ENCODE results near the gene PDZRN4.

PDZRN4 gene

GRCh38 chr12:41512497-41512896, 324.4 kb downstream of the PDZRN4 start:
- TF ChIP-seq ZNF384 (IDR thresholded peaks at IDR 0.05) (no peak), FOXK2 (IDR thresholded peaks at IDR 0.05) (no peak), TARDBP (IDR thresholded peaks at IDR 0.05) (no peak), HDGF (IDR thresholded peaks at IDR 0.05; ENCODE audit: borderline replicate concordance) (no peak), L3MBTL2 (conservative IDR thresholded peaks at IDR 0.05) (no peak), NFRKB (IDR thresholded peaks at IDR 0.05) (no peak), LEF1 (IDR thresholded peaks at IDR 0.05; ENCODE audit: borderline replicate concordance) (no peak), SP1 (IDR thresholded peaks at IDR 0.05) (no peak)
- ChIA-PET POLR2A (no interaction called here), CTCF (no interaction called here)
- no peak for DNase-seq (ENCODE audit: extremely low spot score)

- POLR2A ChIA-PET = no interaction called here
- TF ChIP-seq FOXM1 (IDR thresholded peaks at IDR 0.05; ENCODE audit: borderline replicate concordance) = no peak
- no peak for TF ChIP-seq ZNF384 (IDR thresholded peaks at IDR 0.05)
- TF ChIP-seq TARDBP (IDR thresholded peaks at IDR 0.05) = no peak
- TF ChIP-seq PKNOX1 (IDR thresholded peaks at IDR 0.05) = no peak
- no peak for TF ChIP-seq SUZ12 (IDR thresholded peaks at IDR 0.05)
- no peak for TF ChIP-seq LEF1 (IDR thresholded peaks at IDR 0.05; ENCODE audit: borderline replicate concordance)
- TF ChIP-seq CTBP1 (IDR thresholded peaks at IDR 0.05; ENCODE audit: borderline replicate concordance) = no peak
- no peak for TF ChIP-seq NFRKB (IDR thresholded peaks at IDR 0.05)
- CTCF ChIA-PET = interaction anchor here (0.7 kb wide), 1 partner anchor 132 kb away, joined by 3 read pairs; no protein-coding TSS in a partner anchor
- DNase-seq (ENCODE audit: extremely low spot score) = no peak
Measured at GRCh38 chr12:41514021-41514777, 326.1 kb downstream of the PDZRN4 start.

- no peak for TF ChIP-seq CTBP1 (IDR thresholded peaks at IDR 0.05; ENCODE audit: borderline replicate concordance)
- no peak for TF ChIP-seq FOXM1 (IDR thresholded peaks at IDR 0.05; ENCODE audit: borderline replicate concordance)
- no peak for TF ChIP-seq ELF4 (IDR thresholded peaks at IDR 0.05)
- TF ChIP-seq BHLHE40 (IDR thresholded peaks at IDR 0.05; ENCODE audit: borderline replicate concordance) = no peak
- no peak for TF ChIP-seq LEF1 (IDR thresholded peaks at IDR 0.05; ENCODE audit: borderline replicate concordance)
- no peak for TF ChIP-seq FOXA1 (IDR thresholded peaks at IDR 0.05)
- no peak for TF ChIP-seq PKNOX1 (IDR thresholded peaks at IDR 0.05)
- TF ChIP-seq SUZ12 (IDR thresholded peaks at IDR 0.05) = no peak
- no peak for TF ChIP-seq HDGF (IDR thresholded peaks at IDR 0.05; ENCODE audit: borderline replicate concordance)
- TF ChIP-seq L3MBTL2 (conservative IDR thresholded peaks at IDR 0.05) = no peak
- TF ChIP-seq ARNT (IDR thresholded peaks at IDR 0.05) = no peak
- TF ChIP-seq ZNF384 (IDR thresholded peaks at IDR 0.05) = no peak
- TF ChIP-seq SP1 (IDR thresholded peaks at IDR 0.05) = no peak
- no peak for TF ChIP-seq TARDBP (IDR thresholded peaks at IDR 0.05)
- no peak for TF ChIP-seq FOXK2 (IDR thresholded peaks at IDR 0.05)
- no peak for TF ChIP-seq NFRKB (IDR thresholded peaks at IDR 0.05)
- CTCF ChIA-PET = interaction anchor here (0.7 kb wide), 1 partner anchor 133 kb away, joined by 3 read pairs; no protein-coding TSS in a partner anchor
- peak; percentile 32 for DNase-seq (ENCODE audit: extremely low spot score)
- POLR2A ChIA-PET = no interaction called here
Measured at GRCh38 chr12:41514907-41515306, 326.8 kb downstream of the PDZRN4 start.

GRCh38 chr12:41515953-41516352, 327.8 kb downstream of the PDZRN4 start:
- CTCF ChIA-PET = no interaction called here

GRCh38 chr12:41520869-41521268, 332.7 kb downstream of the PDZRN4 start:
- POLR2A ChIA-PET = no interaction called here
- no peak for TF ChIP-seq FOXA1 (IDR thresholded peaks at IDR 0.05)
- no peak for TF ChIP-seq LEF1 (IDR thresholded peaks at IDR 0.05; ENCODE audit: borderline replicate concordance)
- no peak for TF ChIP-seq CTBP1 (IDR thresholded peaks at IDR 0.05; ENCODE audit: borderline replicate concordance)
- no peak for TF ChIP-seq SUZ12 (IDR thresholded peaks at IDR 0.05)
- no peak for TF ChIP-seq ARNT (IDR thresholded peaks at IDR 0.05)
- no peak for TF ChIP-seq SP1 (IDR thresholded peaks at IDR 0.05)
- TF ChIP-seq TARDBP (IDR thresholded peaks at IDR 0.05) = no peak
- no peak for TF ChIP-seq HDGF (IDR thresholded peaks at IDR 0.05; ENCODE audit: borderline replicate concordance)
- no peak for TF ChIP-seq ZNF384 (IDR thresholded peaks at IDR 0.05)
- no peak for TF ChIP-seq BHLHE40 (IDR thresholded peaks at IDR 0.05; ENCODE audit: borderline replicate concordance)
- TF ChIP-seq FOXM1 (IDR thresholded peaks at IDR 0.05; ENCODE audit: borderline replicate concordance) = no peak
- TF ChIP-seq PKNOX1 (IDR thresholded peaks at IDR 0.05) = no peak
- TF ChIP-seq ELF4 (IDR thresholded peaks at IDR 0.05) = no peak
- no peak for TF ChIP-seq NFRKB (IDR thresholded peaks at IDR 0.05)
- TF ChIP-seq FOXK2 (IDR thresholded peaks at IDR 0.05) = no peak
- no peak for TF ChIP-seq L3MBTL2 (conservative IDR thresholded peaks at IDR 0.05)
- no peak for DNase-seq (ENCODE audit: extremely low spot score)
- CTCF ChIA-PET = no interaction called here

More at GRCh38 chr12:41515953-41516352, 327.8 kb downstream of the PDZRN4 start:
- no peak for DNase-seq (ENCODE audit: extremely low spot score)
- TF ChIP-seq FOXM1 (IDR thresholded peaks at IDR 0.05; ENCODE audit: borderline replicate concordance) (no peak), ELF4 (IDR thresholded peaks at IDR 0.05) (no peak), ZNF384 (IDR thresholded peaks at IDR 0.05) (no peak), L3MBTL2 (conservative IDR thresholded peaks at IDR 0.05) (no peak), SUZ12 (IDR thresholded peaks at IDR 0.05) (no peak), LEF1 (IDR thresholded peaks at IDR 0.05; ENCODE audit: borderline replicate concordance) (no peak), NFRKB (IDR thresholded peaks at IDR 0.05) (no peak), SP1 (IDR thresholded peaks at IDR 0.05) (no peak), FOXA1 (IDR thresholded peaks at IDR 0.05) (no peak), CTBP1 (IDR thresholded peaks at IDR 0.05; ENCODE audit: borderline replicate concordance) (no peak), TARDBP (IDR thresholded peaks at IDR 0.05) (no peak), HDGF (IDR thresholded peaks at IDR 0.05; ENCODE audit: borderline replicate concordance) (no peak), PKNOX1 (IDR thresholded peaks at IDR 0.05) (no peak), BHLHE40 (IDR thresholded peaks at IDR 0.05; ENCODE audit: borderline replicate concordance) (no peak), ARNT (IDR thresholded peaks at IDR 0.05) (no peak), FOXK2 (IDR thresholded peaks at IDR 0.05) (no peak)
- POLR2A ChIA-PET = no interaction called here

All from HEK293T (cell line).